HuH-7.5 (cell line): Measurements from ENCODE around the gene IGFBP5.

Experiments used
- DNase-seq: peaks from one replicate; pipeline ENCODE4 v3.0.0; 2011; ENCODE audit warnings: low spot score

IGFBP5 gene

GRCh38 chr2:216687646-216688045 lies 7.7 kb downstream of the IGFBP5 start:
- no peak for DNase-seq

- no peak for DNase-seq
These were observed 8.2 kb downstream of the IGFBP5 start for GRCh38 chr2:216687111-216687510.

- no peak for DNase-seq
These were observed 9.9 kb downstream of the IGFBP5 start for GRCh38 chr2:216685327-216685875.

GRCh38 chr2:216683846-216684245 lies 11.5 kb downstream of the IGFBP5 start:
- peak; percentile 65 for DNase-seq

DNA sequence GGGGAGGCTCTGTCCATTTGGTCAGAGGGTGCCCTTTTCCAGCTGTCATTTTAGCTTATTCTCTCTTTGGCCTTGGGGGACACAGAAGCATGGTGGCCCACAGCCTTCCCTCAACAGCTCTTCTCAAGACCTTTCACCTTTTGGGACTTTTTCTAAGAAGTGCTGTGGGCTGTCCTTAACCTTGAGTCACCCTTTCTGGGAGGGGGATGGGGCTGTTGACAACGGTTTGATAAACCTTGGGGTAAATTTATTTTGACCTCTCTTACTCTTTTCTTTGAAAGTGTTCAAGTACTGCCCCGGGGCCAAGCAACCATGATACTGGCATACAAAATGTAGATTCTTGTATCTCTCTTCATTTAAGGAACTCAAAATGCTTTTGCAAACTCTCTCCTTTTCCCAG lies 13.7 kb downstream of the IGFBP5 start:
- no peak for DNase-seq

DNA sequence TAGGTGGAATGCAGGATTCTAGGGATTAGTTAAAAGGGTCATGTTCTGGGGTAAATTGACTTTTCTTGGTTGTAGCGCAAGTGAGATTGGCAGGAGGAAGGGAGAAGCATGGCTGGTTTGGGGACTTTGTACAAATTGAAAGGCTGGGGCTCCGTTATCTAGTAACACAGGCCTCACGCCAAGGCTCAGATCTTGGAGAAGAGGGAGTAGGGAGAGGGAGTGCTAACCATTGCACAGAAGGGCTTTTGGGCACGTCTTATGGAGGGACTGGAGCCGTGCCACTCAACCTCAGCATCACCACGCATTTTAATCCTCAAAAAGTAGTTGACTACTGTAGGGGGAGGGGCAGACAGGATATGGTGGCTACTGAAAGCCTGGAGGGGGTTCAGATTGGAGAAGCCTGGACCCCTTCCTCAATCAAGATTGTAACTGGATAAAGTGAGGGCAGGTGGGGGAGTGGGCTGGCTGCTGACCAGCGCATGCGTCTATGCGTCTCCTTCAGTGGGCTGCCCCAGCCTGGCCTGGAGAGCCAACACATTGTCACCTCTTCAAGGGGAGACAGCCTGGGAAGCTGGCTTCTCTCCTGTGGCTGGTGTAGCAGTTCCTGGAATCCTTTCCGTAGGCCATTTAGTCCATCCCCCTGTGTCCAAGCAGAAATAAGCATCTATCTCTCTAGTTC lies 14.3 kb downstream of the IGFBP5 start:
- DNase-seq, result no peak

DNA sequence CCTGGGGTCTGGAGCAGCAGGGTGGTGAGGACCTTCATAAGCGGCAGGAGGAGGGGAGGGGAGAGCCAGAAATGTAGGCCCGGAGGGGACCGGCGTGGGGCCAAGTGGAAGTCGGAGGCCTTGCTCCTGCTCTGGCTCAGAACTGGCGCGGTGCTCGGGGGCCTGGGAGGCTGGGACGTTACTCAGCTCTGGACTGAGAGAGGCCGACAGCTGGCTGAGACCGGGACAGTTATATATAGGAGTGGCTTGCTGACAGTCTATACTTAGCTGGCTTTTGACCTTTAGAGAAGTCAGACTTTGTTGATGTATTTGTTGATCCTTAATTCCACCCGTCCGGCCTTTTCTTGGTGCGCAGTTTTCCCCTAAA lies 15.7 kb downstream of the IGFBP5 start:
- no peak for DNase-seq

- no peak for DNase-seq
These were observed 16.3 kb downstream of the IGFBP5 start for GRCh38 chr2:216678813-216679657.

GRCh38 chr2:216678098-216678465 lies 17.3 kb downstream of the IGFBP5 start:
- no peak for DNase-seq

DNA sequence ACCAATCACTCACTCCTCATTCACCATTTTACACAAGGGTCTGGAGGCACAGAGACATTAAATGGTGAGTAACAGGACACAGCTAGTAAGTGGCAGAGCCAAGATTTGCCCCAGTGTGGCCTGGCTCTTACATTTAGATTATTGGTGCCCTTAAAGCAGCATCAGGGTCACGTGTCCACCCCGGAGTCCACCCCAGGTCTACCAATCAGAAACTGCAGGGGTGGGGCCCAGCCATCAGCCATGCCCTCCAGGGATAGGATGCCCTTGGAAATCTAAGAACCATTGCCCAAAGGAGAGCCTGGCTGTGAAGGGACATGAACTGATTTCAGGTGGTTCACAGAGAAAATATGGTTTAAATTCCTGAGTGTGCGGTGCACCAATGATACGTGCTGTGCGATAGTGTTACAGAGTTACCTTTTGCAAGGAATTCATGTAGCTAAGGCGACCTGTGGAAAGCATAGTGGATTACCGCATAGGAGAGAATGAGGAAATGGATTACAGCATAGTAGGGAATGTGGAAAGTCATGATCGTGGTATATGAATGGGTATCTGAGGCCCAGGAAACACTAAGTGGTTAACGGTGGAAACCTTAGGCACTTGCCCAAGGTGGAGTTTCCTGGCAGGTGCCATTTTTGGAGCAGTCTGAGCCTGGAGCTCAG lies 17.8 kb downstream of the IGFBP5 start:
- no peak for DNase-seq

DNA sequence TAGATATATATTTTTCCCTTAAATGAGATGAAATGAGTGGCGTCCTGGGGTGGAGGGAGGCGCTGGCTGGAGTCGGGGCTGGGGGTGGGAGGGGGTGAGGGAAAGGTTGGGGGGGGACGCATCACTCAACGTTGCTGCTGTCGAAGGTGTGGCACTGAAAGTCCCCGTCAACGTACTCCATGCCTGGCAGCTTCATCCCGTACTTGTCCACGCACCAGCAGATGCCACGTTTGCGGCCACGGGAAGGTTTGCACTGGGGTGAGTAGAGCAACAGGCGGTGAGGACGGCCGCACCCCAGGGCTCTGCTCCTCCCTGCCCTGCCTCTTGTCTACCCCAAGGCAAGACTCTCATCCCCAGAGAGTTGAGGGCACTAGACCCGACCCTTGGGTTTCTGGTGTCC lies 18.7 kb downstream of the IGFBP5 start:
- DNase-seq, result no peak

GRCh38 chr2:216674376-216674775 lies 21.0 kb downstream of the IGFBP5 start:
- DNase-seq, result no peak

- no peak for DNase-seq
These were observed 21.7 kb downstream of the IGFBP5 start for GRCh38 chr2:216673609-216674008.

DNA sequence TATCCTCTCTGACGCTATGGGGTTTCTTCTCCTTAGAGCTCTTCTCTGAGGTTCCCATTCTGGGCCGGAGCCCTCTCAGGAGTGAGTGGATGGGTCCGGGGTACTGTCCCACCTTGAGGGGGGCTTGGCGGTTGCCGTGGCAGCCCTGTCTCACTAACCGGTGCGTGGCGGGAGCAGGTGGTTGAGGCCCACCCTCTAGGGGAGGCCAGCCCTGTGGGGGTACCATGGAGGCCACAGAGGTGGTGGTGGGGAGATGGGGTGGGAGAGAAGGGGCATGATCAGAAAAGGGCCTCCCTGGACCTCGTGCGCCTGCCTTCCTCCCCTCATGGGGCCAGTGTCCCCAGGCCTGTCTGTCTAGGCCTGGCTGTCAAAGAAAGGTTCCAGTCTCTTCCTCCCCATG lies 22.3 kb downstream of the IGFBP5 start:
- no peak for DNase-seq

GRCh38 chr2:216672466-216672865 lies 22.9 kb downstream of the IGFBP5 start:
- DNase-seq, result no peak

DNA sequence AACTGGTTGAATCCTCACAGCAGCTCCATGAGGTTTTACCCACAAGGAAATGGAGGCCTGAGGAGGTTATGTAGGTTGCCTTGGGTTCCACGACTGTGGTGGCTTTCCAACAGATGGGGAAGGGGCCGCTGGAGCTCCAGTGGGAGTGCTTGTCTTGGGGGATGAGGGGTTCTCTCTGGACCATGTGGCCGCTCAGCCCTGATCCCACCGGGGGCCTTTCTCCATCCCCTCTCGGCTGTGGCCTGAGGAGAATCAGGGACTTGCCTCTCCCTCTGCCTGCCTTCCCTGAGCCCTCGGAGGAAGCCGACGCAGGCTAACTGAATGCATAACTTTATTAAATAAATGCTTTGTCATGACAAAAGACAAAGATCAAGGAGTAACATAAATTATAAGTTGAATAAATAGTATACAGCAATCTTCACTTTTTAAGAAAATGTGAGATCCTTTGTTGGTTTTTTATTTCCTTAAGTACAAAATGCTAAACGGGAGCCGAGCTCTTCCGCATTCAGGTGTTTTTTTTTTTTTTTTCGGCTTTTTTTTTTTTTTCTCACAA lies 23.5 kb downstream of the IGFBP5 start:
- DNase-seq, result no peak

DNA sequence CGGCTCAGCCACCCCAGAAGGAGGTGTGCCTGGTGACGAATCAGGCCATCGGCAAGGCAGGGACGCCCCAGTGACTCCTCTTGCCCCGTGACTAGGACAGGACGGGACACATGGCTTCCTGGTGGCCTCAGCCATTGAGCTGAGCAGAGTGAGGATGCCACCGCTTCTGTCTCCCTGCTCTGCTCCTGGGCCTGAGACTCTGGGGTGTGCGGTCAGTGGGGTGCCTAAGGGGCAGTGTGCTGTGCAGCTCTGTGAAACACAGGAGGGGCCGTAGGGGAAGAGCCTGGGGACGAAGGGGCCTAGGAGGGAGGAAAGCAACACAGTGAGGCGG lies 24.3 kb downstream of the IGFBP5 start:
- DNase-seq, result no peak

DNA sequence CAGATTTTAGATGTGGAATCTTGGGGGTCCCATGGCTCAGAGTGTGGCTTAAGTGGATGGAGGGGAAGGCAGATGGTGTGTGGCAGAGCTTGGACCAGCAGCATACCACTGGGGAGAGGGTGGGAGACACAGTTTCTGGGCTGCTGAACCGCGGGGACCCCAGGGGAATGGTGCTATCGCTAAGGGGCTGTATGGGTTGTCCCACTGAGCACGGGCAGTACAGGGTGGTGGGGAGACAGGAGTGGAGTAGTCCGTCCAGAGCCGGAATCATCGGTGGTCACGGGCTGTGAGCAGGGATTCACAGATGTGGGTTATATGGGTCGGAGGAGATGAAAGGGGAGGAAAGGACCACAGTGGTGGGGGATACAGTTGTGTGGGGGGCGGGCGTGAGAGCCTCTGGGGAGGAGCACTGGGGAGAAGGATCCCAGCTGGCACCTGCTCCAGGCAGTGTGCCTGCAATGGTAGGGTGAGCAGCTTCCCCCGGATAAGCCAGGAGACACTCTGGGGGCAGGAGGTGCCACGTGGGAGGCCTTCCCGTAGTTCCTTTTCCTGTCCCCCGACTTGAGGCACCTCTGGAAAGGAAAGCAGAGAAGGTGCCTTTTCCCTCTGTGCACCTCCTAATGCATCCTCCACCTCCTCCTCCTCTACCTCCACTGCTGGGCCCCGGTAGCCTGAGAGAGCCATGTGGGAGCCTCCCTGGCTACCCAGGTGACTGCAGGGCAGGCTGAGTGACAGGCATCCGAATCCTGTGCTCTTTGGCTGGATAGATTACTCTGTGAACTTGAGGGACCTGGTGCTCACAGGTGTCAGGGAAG lies 24.9 kb downstream of the IGFBP5 start:
- no peak for DNase-seq

GRCh38 chr2:216666461-216667233 lies 28.7 kb downstream of the IGFBP5 start:
- DNase-seq, result peak; percentile 66

DNA sequence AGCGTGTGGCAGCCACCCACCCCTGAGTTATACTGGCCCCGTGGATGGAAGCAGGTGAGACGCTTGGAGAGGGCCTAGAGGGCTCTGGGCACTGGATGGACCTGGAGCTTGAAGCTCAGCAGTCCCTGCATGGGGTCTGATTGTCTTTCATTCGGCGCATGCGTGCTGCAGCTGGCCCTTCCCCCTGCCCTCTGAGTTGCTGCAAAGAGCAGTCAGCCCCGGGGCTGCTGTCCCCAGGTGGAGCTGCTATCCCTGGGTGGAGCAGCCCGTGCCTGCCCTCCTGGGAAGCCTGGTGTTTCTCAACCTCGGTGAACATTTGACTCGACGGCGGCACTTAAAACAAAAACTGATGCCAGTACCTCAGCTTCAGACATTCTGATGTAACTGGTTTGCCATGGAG lies 29.6 kb downstream of the IGFBP5 start:
- DNase-seq, result no peak

DNA sequence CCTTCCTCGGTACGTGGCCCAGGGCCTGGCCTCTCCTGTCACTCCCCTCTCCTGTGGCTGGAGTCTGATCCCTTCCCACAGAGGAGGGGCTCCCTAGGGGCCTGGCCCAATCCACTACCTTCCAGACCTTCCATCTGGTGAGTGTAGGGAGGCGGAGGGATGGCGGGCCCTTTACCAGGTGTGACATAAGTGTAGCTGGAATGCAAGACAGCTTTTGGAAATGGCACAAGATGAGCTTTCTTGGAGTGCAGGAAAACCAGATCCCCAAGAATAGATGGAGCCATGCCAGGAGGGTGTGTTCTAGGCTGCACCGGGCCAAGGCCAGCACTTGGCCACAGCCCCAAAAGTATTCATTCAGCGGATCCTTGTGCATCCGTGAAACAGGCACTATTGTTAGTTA lies 30.1 kb downstream of the IGFBP5 start:
- DNase-seq, result no peak
